RWPE1 (cell line): Measurements from ENCODE around the gene SAFB.
A peak's percentile ranks its signal among the peaks of the same experiment; 100 is the strongest.

Experiments
- CTCF ChIA-PET: fragments of 350-600 bp; sonication (Branson Sonifier 250); formaldehyde crosslinking; extraction: SDS; loops from one replicate; lab custom pipeline; 2021; lab: Yijun Ruan, JAX
- POLR2A ChIA-PET: fragments of 400-600 bp; formaldehyde crosslinking; extraction: SDS; loops from one replicate; lab custom pipeline; 2020; ENCODE audit warnings: antibody characterized with exemption; ENCODE audit not compliant: low non-redundant PET; lab: Yijun Ruan, JAX
- DNase-seq: peaks from one replicate; pipeline ENCODE4 v3.0.0; 2012; ENCODE audit warnings: low spot score
- H3K27ac ChIP-seq: fragments of 450-650 bp; 2 replicates; pipeline ENCODE4 v1.5.1; 2017
- TF ChIP-seq, protein P1 (sequence below): fragments of 450-650 bp; conservative IDR thresholded peaks from 2 replicates; pipeline ENCODE4 v1.5.1; 2017; ENCODE audit warnings: low read depth, mild to moderate bottlenecking

SAFB gene

DNA sequence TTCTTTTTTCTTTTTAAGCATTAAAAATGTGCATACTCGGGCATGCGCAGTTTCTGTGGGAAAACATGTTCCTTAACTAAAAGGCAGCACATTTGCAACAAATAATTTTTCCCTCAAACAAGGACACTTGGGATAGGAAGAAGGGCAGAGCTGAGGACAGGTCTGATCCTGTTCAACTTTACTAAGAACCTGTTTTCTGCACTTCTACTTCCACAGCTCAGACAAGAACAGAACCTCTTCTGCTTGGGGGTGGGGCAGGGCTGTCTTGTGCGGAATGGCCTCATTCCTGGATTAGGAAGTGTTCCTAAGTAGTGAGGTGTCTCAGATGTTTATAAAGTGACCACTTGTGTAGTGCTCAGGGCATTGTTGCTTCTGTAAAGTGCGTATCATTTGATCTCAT is 18.3 kb downstream of the SAFB start:
- ChIA-PET CTCF (interaction anchor here (0.7 kb wide), 1 partner anchor 64 kb away, joined by 3 read pairs; no protein-coding TSS in a partner anchor), POLR2A (no interaction called here)
- TF ChIP-seq, protein P1, sequence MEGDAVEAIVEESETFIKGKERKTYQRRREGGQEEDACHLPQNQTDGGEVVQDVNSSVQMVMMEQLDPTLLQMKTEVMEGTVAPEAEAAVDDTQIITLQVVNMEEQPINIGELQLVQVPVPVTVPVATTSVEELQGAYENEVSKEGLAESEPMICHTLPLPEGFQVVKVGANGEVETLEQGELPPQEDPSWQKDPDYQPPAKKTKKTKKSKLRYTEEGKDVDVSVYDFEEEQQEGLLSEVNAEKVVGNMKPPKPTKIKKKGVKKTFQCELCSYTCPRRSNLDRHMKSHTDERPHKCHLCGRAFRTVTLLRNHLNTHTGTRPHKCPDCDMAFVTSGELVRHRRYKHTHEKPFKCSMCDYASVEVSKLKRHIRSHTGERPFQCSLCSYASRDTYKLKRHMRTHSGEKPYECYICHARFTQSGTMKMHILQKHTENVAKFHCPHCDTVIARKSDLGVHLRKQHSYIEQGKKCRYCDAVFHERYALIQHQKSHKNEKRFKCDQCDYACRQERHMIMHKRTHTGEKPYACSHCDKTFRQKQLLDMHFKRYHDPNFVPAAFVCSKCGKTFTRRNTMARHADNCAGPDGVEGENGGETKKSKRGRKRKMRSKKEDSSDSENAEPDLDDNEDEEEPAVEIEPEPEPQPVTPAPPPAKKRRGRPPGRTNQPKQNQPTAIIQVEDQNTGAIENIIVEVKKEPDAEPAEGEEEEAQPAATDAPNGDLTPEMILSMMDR: no peak
- H3K27ac ChIP-seq: peak overlapping the region; percentile 57
- peak; percentile 30 for DNase-seq

DNA sequence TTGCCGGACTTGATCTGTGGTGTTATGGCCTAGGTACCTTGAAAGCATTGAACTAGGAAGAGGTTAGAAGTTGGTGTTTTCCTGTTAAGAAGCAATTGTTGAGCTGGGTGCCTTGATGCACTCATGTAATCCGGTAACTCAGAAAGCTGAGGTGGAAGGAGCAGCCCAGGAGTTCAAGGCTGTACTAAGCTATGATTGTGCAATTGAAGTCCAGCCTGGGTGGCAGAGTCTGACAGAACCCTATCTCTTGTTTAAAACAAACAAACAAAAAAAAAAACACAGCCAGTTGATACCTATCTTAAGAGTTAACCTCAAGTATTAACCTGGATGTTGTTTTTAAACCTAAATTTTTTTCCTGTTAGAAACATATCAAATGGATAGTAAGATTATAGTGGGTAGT is 19.3 kb downstream of the SAFB start:
- no peak for DNase-seq
- ChIA-PET CTCF (no interaction called here), POLR2A (no interaction called here)
- TF ChIP-seq, protein P1: no peak
- no peak overlapping the region for H3K27ac ChIP-seq

DNA sequence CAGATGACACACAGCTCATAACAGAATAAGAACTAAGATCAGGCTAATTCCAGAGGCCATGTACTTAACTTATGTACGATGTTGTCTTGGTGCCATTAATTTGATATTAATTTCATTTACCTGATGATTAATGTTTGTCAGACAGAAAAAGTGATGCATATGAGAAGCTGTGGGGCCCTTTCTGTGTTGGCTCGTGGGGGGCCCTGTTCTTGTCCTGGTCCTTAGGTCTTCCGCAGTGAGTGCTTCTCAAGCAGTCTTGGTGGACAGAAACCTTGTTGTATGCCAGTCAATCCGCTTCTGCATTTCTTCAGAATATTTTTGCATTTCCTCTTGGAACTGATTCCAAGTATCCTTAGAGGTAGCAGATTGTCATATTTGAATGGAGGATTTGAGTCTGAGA is 20.2 kb downstream of the SAFB start:
- ChIA-PET POLR2A (no interaction called here), CTCF (no interaction called here)
- TF ChIP-seq, protein P1: no peak
- no peak overlapping the region for H3K27ac ChIP-seq
- no peak for DNase-seq

DNA sequence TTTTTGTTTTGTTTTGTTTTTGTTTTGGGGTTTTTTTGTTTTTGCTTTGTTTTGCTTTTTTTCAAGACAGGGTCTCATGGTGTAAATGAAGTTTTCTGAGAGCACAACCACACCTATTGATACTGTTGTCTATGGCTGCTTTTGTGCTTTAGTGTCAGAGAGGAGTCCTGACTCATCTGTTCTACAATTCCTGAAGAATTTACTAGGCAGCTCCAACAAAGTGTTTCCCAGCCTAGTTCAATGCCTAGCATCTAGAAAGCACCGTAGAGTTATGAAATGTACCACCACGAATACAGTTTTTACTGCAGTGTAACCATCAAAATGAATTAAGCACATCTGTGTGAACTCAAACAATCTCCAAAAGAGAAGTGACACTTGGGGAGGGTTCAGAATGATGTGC is 21.2 kb downstream of the SAFB start:
- CTCF ChIA-PET: no interaction called here
- no peak for DNase-seq
- TF ChIP-seq, protein P1: no peak
- no peak overlapping the region for H3K27ac ChIP-seq
- POLR2A ChIA-PET: no interaction called here

DNA sequence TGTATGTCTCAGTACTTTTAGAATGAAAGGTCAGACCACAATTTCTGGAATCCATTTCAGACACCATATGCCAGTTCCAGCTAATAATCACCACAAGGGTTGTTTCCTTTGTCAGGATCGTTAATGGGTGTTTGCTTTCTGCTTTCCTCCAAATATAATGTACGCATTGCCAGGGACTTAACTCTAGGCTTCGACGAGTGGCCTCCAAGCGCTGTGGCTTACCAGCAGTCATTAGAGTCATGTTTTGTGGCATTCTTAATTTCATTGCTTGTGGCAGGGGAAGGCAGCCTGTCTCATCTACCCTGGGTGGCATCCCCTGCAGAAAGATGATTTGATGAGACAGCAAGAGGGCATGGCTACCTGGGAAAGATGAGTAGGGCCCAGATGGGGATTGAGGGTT is 22.5 kb downstream of the SAFB start:
- no peak for DNase-seq
- H3K27ac ChIP-seq: no peak overlapping the region
- TF ChIP-seq, protein P1: no peak
- ChIA-PET CTCF (no interaction called here), POLR2A (no interaction called here)

DNA sequence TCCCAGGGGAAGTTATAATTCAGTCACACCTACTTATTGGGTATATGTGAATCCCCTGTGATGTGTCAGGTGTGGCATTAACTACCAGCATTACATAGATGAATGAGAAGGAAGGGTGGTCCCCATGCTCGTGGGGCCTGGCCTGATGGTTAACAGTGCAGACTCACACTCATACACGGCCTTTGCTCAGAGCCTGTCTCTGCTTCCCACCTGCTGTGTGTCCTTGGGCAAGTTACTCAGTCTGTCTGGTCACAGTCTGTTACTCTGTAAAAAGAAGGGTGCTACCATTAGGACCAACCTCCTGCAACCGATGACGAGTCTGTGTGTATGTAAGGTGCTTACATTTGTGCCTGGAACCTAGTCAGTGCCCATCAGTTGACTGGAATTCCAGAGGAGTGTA is 23.8 kb downstream of the SAFB start:
- no peak overlapping the region for H3K27ac ChIP-seq
- ChIA-PET CTCF (no interaction called here), POLR2A (no interaction called here)
- DNase-seq: no peak
- TF ChIP-seq, protein P1: no peak
